Measurements from ENCODE around the gene LAT.
A peak's percentile ranks its signal among the peaks of the same experiment; 100 is the strongest.

Gene LAT

DNA sequence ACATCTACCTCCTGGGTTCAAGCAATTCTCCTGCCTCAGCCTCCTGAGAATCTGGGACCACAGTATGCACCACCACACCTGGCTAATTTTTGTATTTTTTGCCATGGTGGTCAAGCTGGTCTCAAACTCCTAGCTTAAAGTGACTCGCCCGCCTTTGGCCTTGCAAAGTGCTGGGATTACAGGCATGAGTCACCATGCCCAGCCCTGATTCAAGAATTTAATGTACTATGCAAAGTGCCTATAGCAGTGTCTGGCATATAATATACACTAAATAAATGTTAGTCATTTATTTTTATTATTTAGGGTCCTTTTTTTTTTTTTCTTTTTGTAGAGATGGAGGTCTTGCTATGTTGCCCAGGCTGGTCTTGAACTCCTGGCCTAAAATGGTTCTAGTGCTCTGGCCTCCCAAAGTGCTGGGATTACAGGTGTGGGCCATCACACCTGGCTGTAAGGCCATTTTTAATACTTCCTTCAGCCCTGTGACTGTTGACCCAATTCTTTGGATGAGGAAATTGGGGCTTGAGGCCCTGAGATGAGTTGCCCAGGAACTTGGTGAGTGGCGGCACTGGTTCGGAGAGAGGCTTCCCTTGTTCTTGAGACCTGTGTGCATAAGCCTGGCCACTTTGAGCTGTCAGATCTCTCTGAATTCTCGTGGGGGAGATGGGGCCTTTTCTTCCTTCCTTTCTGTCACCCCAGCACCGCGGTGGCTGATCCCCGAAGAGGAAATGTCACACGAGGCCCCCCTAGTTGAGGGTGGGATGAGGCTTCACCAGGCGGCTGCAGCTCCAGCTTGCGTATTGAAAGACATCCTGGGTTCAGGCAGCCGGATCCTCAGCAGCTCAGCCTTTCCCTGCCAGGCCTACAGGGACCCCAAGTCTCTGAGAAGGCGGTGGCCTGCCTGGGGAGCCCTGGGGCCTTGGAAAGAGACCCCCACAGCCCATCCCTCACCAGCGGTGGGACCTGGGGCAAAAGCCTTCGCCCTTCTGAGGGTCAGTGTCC, 38.7 kb downstream of the LAT start:
- no peak overlapping the region for H3K4me3 ChIP-seq (ENCODE audit: low read length)
- DNase-seq (ENCODE audit: low read depth), result no peak
- no peak for TF ChIP-seq CTCF (conservative IDR thresholded peaks at IDR 0.05; ENCODE audit: low read length)

GRCh38 chr16:29024278-29024677, 39.4 kb downstream of the LAT start:
- DNase-seq (ENCODE audit: low read depth), result no peak
- H3K4me3 ChIP-seq (ENCODE audit: low read length), result no peak overlapping the region
- TF ChIP-seq CTCF (conservative IDR thresholded peaks at IDR 0.05; ENCODE audit: low read length), result no peak

DNA sequence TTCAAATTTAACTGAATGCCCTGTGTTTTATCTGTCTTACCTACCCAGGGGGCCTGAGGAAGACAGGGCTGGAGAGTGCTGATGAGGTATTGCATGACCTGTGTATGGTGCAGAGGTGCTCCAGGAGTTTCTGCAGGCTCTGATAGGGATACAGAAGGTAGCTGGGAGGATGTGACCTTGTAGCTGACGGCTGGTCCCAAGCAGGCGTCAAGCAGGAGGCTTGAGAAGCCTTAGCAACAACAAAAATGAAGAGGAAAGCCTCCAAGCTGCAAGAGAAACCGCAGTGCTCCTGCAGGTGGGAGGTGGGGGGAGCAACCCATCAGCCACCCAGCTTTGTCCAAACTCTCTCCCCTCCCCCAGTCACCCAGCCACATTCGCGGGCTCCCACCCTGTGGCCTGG, 40.4 kb downstream of the LAT start:
- no peak for DNase-seq (ENCODE audit: low read depth)
- no peak for TF ChIP-seq CTCF (conservative IDR thresholded peaks at IDR 0.05; ENCODE audit: low read length)
- H3K4me3 ChIP-seq (ENCODE audit: low read length), result no peak overlapping the region

- no peak for TF ChIP-seq CTCF (conservative IDR thresholded peaks at IDR 0.05; ENCODE audit: low read length)
These were observed 40.9 kb downstream of the LAT start for GRCh38 chr16:29025735-29026134.

DNA sequence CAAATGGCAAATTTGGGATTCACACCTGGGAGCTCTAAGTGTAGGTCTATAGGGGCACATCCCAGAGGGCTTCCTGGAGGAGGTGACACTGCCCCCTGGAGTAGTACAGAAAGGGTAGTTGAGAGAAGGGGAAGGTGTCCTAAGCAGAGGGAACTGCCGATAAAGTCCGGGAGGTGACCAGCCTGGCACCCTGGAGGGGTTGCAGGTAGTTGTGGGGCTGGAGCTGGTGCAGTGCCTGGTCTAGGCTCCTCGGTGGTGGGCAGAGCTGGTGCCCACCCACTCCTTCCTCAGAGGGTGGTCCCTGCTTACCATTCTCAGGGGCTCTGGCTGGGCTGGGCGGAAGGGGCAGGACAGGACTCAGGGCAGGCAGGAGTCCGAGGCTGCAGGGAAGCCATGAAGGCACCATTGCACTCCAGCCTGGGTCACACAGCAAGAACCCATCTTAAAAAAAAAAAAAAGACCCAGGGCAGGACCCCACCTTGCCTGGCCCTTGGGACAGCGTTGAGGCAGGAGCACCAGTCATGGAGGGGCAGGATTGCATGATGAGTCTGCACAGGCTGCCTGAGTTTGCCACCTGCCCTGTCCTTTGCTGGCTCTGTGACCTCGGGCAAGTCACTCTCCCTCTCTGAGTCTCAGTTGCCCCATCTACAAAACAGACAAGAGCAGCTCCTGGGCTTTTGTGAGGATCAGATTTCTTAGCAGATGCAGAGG, 43.8 kb downstream of the LAT start:
- DNase-seq (ENCODE audit: low read depth), result no peak
- TF ChIP-seq CTCF (conservative IDR thresholded peaks at IDR 0.05; ENCODE audit: low read length), result no peak
- no peak overlapping the region for H3K4me3 ChIP-seq (ENCODE audit: low read length)

More at GRCh38 chr16:29025735-29026134, 40.9 kb downstream of the LAT start:
- no peak overlapping the region for H3K4me3 ChIP-seq (ENCODE audit: low read length)
- no peak for DNase-seq (ENCODE audit: low read depth)

DNA sequence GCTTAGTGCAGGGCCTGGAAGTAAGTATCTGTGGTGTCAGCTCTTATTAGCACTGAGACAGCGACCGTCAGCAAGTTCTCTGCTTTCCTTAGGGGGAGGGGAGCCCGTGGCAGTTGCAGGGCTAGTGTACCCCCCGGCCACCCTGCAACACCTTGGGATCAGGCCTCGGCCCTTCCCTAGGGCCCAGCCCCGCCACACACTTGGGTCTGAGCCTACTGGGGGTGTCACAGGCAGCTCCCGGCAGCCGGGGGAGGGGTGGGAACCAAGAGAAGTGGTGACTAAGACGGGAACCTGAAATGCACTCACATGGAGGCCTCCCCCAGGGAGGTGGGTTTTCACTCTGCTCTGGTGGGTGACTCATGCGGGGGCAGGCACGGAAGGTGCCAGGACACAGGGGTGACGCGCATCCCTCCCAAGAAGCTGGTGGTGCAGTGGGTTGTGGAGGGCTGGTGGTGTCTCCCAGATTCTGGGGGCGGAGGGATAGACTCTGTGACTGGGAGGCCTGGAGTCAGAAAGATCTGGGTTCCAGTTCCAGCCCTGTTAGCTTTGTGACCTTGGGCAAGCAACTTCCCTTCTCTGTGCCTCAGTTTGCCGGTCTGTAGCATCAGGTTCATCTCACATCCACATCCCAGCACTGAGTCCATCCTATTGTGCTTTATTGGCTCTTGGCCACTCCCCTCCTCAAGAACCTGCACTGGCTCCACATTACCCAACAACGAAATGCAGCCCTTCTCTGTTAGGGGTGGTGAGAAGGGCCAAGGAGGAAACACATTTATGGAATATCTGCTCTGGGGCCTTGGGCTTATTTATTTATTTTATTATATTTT, 44.5 kb downstream of the LAT start:
- TF ChIP-seq CTCF (conservative IDR thresholded peaks at IDR 0.05; ENCODE audit: low read length), result no peak
- DNase-seq (ENCODE audit: low read depth), result peak; percentile 82
- no peak overlapping the region for H3K4me3 ChIP-seq (ENCODE audit: low read length)
